ENCODE measurements around the gene ADIPOQ. TPM values are rescaled to one million over a fixed set of nuclear protein-coding genes. Genes with fewer than 3 reads are reported as not detected.
"Not testable (repeated sequence)": the region's sequence is repeated elsewhere in the genome, so short reads cannot be mapped to it uniquely, and the experiment has no call there.

The ADIPOQ gene
- polyA plus RNA-seq, 3 donors, result not detected

GRCh38 chr3:186866095-186866494, 23.6 kb downstream of the ADIPOQ start:
- H3K4me3 Mint-ChIP-seq; H3K27ac Mint-ChIP-seq; H4K20me1 ChIP-seq (ENCODE audit: insufficient read depth, low read length); DNase-seq; H3K79me2 ChIP-seq (ENCODE audit: insufficient read depth, low read length); H3K4me1 ChIP-seq (ENCODE audit: control insufficient read depth in 1 of 2, insufficient read depth in 2 of 2, low read length in 2 of 2); H3K27me3 ChIP-seq (ENCODE audit: control insufficient read depth in 2 of 2, insufficient read depth in 2 of 2, low read length in 2 of 2); H3K9me3 ChIP-seq (replicated peaks in 1 of 2; ENCODE audit: control insufficient read depth in 1 of 2, insufficient read depth in 1 of 2, low read length in 2 of 2); H3K9ac ChIP-seq (ENCODE audit: insufficient read depth, low read length, poor library complexity, severe bottlenecking); H3K27me3 Mint-ChIP-seq (ENCODE audit: low read depth in 3 of 3); H3K27ac ChIP-seq (ENCODE audit: low read depth in 1 of 2, low read length in 2 of 2); H2AFZ ChIP-seq (ENCODE audit: insufficient read depth, low read depth, low read length, poor library complexity, severe bottlenecking); H3K4me1 Mint-ChIP-seq; H3K36me3 Mint-ChIP-seq; H3K4me3 ChIP-seq (replicated peaks in 1 of 3; ENCODE audit: low read depth in 2 of 3, low read length in 3 of 3); intact Hi-C loops (cut with micrococcal nuclease); H3K36me3 ChIP-seq (replicated peaks in 1 of 2; ENCODE audit: control insufficient read depth in 1 of 2, insufficient read depth in 2 of 2, low read length in 2 of 2); H3K9me3 Mint-ChIP-seq; H3K4me2 ChIP-seq (replicated peaks; ENCODE audit: extremely low read depth, low read length, poor library complexity, severe bottlenecking): not testable (repeated sequence)
- no CpG with 5 or more reads among the region's 5 CpGs for WGBS (ENCODE audit: insufficient coverage)

DNA sequence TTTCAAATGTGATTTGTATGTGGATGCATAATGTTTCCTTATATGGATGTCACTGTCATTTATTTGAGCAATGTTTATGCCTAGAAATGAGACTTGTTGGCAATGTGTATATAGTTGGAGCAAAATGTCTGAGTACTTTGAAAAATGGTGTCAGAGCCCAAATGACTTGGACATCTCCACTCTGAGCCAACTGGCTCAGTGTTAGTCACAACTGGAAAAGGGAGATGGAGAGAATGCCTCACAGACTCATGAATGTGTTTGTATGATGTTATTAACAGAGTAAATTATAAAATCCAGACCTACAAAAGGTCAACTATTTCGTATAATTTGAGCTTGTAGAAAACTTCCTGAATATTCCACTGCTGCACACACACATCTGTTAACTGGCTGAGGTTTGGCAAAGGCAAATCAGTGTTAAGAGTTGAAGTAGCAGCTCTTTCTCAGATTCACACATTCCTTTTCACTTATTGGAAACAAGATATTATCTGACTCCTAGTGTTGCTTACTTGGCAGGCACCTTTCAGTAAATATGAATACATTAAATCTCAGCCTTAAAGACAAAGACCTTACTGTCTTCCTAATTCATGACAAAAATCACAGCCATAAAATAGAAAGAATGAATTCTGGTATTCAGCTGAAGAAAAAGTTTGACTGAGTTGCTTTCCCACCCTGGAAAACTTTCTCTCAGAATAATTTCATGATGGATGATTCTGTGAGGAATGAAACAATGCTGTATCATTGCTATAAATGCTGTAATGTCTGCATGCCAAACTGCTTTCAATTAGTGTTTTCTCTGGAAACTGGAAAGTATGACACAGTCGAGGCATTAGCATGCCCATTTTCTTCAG, 27.0 kb downstream of the ADIPOQ start:
- Histone ChIP-seq H3K4me1 (ENCODE audit: control insufficient read depth in 1 of 2, insufficient read depth in 2 of 2, low read length in 2 of 2) (peaks cover 3 to 7% of the 10 kb centered on the region in 2 donors), H3K27me3 (ENCODE audit: control insufficient read depth in 2 of 2, insufficient read depth in 2 of 2, low read length in 2 of 2) (no peaks in the 10 kb centered on the region), H3K36me3 (replicated peaks in 1 of 2; ENCODE audit: control insufficient read depth in 1 of 2, insufficient read depth in 2 of 2, low read length in 2 of 2) (no peaks in the 10 kb centered on the region), H2AFZ (ENCODE audit: insufficient read depth, low read depth, low read length, poor library complexity, severe bottlenecking) (no peak overlapping the region), H3K4me3 (replicated peaks in 1 of 3; ENCODE audit: low read depth in 2 of 3, low read length in 3 of 3) (no peak overlapping the region), H3K4me2 (replicated peaks; ENCODE audit: extremely low read depth, low read length, poor library complexity, severe bottlenecking) (no peak overlapping the region), H3K27ac (ENCODE audit: low read depth in 1 of 2, low read length in 2 of 2) (no peak overlapping the region), H4K20me1 (ENCODE audit: insufficient read depth, low read length) (no peaks in the 10 kb centered on the region), H3K79me2 (ENCODE audit: insufficient read depth, low read length) (no peaks in the 10 kb centered on the region), H3K9me3 (replicated peaks in 1 of 2; ENCODE audit: control insufficient read depth in 1 of 2, insufficient read depth in 1 of 2, low read length in 2 of 2) (no peaks in the 10 kb centered on the region), H3K9ac (ENCODE audit: insufficient read depth, low read length, poor library complexity, severe bottlenecking) (no peak overlapping the region)
- H3K27ac Mint-ChIP-seq, result no peak overlapping the region
- H3K4me1 Mint-ChIP-seq, result peaks cover 9% of the 10 kb centered on the region
- no peak overlapping the region for H3K4me3 Mint-ChIP-seq
- TF ChIP-seq, protein P1, sequence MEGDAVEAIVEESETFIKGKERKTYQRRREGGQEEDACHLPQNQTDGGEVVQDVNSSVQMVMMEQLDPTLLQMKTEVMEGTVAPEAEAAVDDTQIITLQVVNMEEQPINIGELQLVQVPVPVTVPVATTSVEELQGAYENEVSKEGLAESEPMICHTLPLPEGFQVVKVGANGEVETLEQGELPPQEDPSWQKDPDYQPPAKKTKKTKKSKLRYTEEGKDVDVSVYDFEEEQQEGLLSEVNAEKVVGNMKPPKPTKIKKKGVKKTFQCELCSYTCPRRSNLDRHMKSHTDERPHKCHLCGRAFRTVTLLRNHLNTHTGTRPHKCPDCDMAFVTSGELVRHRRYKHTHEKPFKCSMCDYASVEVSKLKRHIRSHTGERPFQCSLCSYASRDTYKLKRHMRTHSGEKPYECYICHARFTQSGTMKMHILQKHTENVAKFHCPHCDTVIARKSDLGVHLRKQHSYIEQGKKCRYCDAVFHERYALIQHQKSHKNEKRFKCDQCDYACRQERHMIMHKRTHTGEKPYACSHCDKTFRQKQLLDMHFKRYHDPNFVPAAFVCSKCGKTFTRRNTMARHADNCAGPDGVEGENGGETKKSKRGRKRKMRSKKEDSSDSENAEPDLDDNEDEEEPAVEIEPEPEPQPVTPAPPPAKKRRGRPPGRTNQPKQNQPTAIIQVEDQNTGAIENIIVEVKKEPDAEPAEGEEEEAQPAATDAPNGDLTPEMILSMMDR (IDR thresholded peaks at IDR 0.05), result no peak
- H3K9me3 Mint-ChIP-seq, result peaks cover 0 to 11% (median 0%) of the 10 kb centered on the region in 7 donors
- H3K27me3 Mint-ChIP-seq (ENCODE audit: low read depth in 3 of 3), result peaks cover 0 to 2% (median 0%) of the 10 kb centered on the region in 3 donors
- intact Hi-C loops (cut with micrococcal nuclease), result no loop called here
- H3K36me3 Mint-ChIP-seq, result no peaks in the 10 kb centered on the region
- no peak for DNase-seq
- 80% methylated on average over 1 of the region's 2 CpGs for WGBS (ENCODE audit: insufficient coverage)
